Measurements from ENCODE around the gene MYO18A.

MYO18A gene

DNA sequence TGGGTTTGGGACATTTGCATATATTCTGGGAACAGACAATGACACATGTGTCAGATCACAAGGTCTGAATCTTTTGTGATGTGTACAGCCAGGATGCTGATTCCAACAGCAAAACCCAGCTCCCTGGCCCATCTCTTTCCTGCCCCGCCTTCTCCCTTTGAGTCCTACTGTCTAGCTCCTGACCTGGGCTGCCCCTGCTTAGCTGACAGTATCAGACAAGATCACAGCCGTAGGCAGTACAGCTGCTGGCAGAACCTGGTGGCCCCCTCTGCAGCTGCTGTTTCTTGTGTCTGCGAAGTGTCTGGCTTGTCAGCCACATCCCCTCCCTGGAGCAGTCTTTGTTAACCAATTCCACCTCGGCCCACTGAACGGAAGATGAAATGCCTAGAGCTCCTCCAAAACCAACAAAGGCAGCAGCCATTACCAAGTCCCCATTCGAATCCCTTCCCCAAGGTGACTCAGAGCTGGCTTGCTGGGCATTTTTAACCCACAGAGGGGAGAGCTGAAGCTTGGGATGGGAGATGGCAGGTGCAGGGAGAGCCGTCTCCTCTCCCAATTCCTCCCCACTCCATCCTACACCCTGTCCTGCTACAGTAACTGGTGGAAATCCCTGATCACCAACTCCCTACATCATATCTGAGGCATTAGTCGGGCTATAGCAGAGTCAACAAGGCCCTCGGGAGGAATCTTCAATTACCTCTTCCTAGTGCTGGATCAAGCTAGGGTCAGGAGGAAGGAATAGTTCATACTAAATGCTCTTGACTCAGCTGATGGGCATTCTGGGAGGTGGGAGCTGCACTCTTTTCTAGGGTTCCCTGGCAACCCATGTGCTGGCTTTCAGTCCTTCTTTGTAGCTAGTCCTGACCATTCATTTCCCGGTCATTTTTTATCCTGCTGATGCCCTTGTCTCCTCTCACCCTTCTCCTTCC, 131.5 kb downstream of the MYO18A start:
- DNase-seq, result peak; percentile 5
- H3K27ac ChIP-seq, result no peak overlapping the region
- H3K36me3 ChIP-seq (replicated peaks), result no peaks in the 10 kb centered on the region
- no peak overlapping the region for H3K4me3 ChIP-seq (ENCODE audit: low read depth, low read length)
- in situ Hi-C loops (cut with HindIII; ENCODE audit: low pct_ligation_motif_present, low sequenced_read_pairs), result no loop called here
- peaks cover 9% of the 10 kb centered on the region for H3K27me3 ChIP-seq (replicated peaks)
- TF ChIP-seq, protein P1, sequence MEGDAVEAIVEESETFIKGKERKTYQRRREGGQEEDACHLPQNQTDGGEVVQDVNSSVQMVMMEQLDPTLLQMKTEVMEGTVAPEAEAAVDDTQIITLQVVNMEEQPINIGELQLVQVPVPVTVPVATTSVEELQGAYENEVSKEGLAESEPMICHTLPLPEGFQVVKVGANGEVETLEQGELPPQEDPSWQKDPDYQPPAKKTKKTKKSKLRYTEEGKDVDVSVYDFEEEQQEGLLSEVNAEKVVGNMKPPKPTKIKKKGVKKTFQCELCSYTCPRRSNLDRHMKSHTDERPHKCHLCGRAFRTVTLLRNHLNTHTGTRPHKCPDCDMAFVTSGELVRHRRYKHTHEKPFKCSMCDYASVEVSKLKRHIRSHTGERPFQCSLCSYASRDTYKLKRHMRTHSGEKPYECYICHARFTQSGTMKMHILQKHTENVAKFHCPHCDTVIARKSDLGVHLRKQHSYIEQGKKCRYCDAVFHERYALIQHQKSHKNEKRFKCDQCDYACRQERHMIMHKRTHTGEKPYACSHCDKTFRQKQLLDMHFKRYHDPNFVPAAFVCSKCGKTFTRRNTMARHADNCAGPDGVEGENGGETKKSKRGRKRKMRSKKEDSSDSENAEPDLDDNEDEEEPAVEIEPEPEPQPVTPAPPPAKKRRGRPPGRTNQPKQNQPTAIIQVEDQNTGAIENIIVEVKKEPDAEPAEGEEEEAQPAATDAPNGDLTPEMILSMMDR (IDR thresholded peaks at IDR 0.05; ENCODE audit: low read depth, low read length, missing control alignments), result no peak

GRCh38 chr17:29046473-29046839, 133.7 kb downstream of the MYO18A start:
- Histone ChIP-seq H3K27ac (no peak overlapping the region), H3K27me3 (replicated peaks) (peaks cover 9% of the 10 kb centered on the region), H3K36me3 (replicated peaks) (no peaks in the 10 kb centered on the region), H3K4me3 (ENCODE audit: low read depth, low read length) (no peak overlapping the region)
- no peak for DNase-seq
- TF ChIP-seq, protein P1 (IDR thresholded peaks at IDR 0.05; ENCODE audit: low read depth, low read length, missing control alignments), result no peak
- in situ Hi-C loops (cut with HindIII; ENCODE audit: low pct_ligation_motif_present, low sequenced_read_pairs), result no loop called here

- Histone ChIP-seq H3K27me3 (replicated peaks) (peaks cover 9% of the 10 kb centered on the region), H3K36me3 (replicated peaks) (no peaks in the 10 kb centered on the region), H3K4me3 (ENCODE audit: low read depth, low read length) (no peak overlapping the region), H3K27ac (no peak overlapping the region)
- DNase-seq, result no peak
- TF ChIP-seq, protein P1 (IDR thresholded peaks at IDR 0.05; ENCODE audit: low read depth, low read length, missing control alignments), result no peak
- in situ Hi-C loops (cut with HindIII; ENCODE audit: low pct_ligation_motif_present, low sequenced_read_pairs), result no loop called here
Observed at GRCh38 chr17:29045734-29046472, 134.3 kb downstream of the MYO18A start.

DNA sequence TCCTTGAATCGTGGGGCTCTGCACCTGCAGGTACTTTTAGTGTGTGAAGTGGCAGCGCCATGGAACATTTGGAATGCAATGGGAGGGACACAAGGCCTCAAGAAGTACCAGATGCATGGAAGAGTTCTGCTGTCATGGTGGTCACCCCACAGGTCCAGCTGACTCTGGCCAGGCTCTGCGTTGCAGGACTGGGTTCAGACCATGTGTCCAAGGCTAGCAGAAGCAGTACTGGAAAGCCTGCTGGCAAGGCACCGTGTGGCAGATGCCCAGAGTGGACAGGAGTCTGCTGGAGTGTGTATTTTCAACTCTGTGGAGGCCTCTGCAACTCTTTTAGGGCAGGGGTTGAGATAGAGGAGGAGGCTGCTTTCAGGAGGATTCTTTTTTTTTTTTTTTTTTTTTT, 135.2 kb downstream of the MYO18A start:
- Histone ChIP-seq H3K4me3 (ENCODE audit: low read depth, low read length) (no peak overlapping the region), H3K27ac (no peak overlapping the region), H3K27me3 (replicated peaks) (peaks cover 9% of the 10 kb centered on the region), H3K36me3 (replicated peaks) (no peaks in the 10 kb centered on the region)
- TF ChIP-seq, protein P1 (IDR thresholded peaks at IDR 0.05; ENCODE audit: low read depth, low read length, missing control alignments), result no peak
- DNase-seq, result no peak
- in situ Hi-C loops (cut with HindIII; ENCODE audit: low pct_ligation_motif_present, low sequenced_read_pairs), result no loop called here

- TF ChIP-seq, protein P1 (IDR thresholded peaks at IDR 0.05; ENCODE audit: low read depth, low read length, missing control alignments), result no peak
- H3K27ac ChIP-seq, result no peak overlapping the region
- peaks cover 5% of the 10 kb centered on the region for H3K27me3 ChIP-seq (replicated peaks)
- H3K36me3 ChIP-seq (replicated peaks), result no peaks in the 10 kb centered on the region
- no peak overlapping the region for H3K4me3 ChIP-seq (ENCODE audit: low read depth, low read length)
- in situ Hi-C loops (cut with HindIII; ENCODE audit: low pct_ligation_motif_present, low sequenced_read_pairs), result no loop called here
- DNase-seq, result no peak
Observed at GRCh38 chr17:29043539-29044145, 136.6 kb downstream of the MYO18A start.
